Fibroblast of villous mesenchyme (primary cell): ENCODE results near the gene CHD1. TPM values are rescaled to one million over a fixed set of nuclear protein-coding genes. Genes with fewer than 3 reads are reported as not detected.

Experiments
- DNase-seq: peaks from one replicate; pipeline ENCODE4 v3.0.0-alpha.2; 2010; ENCODE audit warnings: low read depth
- H3K4me3 ChIP-seq: 2 replicates; pipeline ENCODE4 v1.5.1; 2011; ENCODE audit warnings: low read depth, mild to moderate bottlenecking, low read length
- CTCF ChIP-seq: IDR thresholded peaks from 2 replicates; pipeline ENCODE4 v1.5.1; 2012; ENCODE audit warnings: low read depth, mild to moderate bottlenecking, low read length; ENCODE audit not compliant: insufficient read depth
- total RNA-seq: library from RNA; depleted of rRNA; stranded (reverse); fragments of >200 nt; gene quantifications from 2 replicates; pipeline ENCODE4 v1.2.3, GENCODE V29; 2012

The CHD1 gene
- total RNA-seq, 1 donor = 50.1 TPM

DNA sequence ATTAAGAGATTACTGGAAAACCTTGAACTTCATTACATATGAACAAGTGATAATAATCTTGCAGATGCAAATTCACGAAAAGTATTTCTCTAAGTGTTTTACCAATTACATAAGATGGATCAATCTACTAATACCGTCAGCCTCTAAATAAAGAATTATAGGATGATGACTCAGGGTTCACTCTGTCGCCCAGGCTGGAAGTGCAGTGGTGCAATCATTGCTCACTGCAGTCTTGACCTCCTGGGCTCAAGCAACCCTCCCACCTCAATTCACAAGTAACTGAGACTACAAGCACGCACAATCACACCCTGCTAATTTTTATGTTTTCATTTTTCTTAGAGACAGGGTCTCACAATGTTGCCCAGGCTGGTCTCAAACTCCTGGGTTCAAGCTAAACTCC lies 56.1 kb downstream of the CHD1 start:
- TF ChIP-seq CTCF = no peak
- DNase-seq = peak; percentile 70
- H3K4me3 ChIP-seq = no peak overlapping the region

- no peak overlapping the region for H3K4me3 ChIP-seq
- DNase-seq = no peak
- TF ChIP-seq CTCF = no peak
Observed at GRCh38 chr5:98865690-98866089, 63.1 kb downstream of the CHD1 start.

- TF ChIP-seq CTCF = no peak
- no peak overlapping the region for H3K4me3 ChIP-seq
- no peak for DNase-seq
Observed at GRCh38 chr5:98847054-98847453, 81.8 kb downstream of the CHD1 start.

- no peak overlapping the region for H3K4me3 ChIP-seq
- DNase-seq = no peak
- no peak for TF ChIP-seq CTCF
Observed at GRCh38 chr5:98846520-98846919, 82.3 kb downstream of the CHD1 start.

DNA sequence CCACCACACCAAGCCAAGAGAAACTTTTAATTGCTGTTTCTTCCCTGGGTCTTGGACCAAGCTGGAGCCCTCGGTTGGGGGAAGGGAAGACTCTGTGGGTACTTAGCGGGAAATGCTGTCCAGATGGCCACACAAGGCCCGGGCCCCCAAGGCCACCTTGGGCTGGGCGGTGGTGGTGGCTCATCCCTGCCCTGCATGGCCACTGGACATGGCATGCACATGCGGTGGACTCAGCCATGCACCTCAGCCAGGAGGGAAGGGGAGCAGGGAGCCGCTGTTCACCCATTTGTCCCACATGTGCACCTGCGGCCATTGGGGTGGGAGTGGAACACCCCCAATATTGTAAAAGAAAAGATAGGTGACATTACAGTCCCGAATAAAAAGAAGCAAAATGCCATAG lies 82.9 kb downstream of the CHD1 start:
- TF ChIP-seq CTCF = no peak
- DNase-seq = no peak
- no peak overlapping the region for H3K4me3 ChIP-seq

DNA sequence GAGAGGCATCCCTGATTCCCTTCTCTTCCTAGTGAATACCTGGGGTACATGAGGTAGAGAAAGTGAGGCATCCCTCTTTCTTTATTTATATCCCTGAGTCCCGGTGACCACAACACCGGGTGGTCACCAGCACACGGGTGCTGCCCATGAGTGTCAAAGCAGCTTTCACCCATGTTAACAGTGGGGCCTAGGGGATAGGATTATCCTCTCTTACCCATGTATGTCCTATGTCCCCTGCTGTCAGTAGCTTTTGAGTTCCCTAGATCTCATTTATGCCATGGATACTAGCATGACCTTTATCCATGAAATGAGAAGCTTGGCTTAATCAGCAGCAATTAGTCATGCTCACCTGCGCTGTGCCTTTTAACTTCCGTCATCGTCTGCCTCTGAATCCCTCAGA lies 83.9 kb downstream of the CHD1 start:
- DNase-seq = no peak
- no peak for TF ChIP-seq CTCF
- no peak overlapping the region for H3K4me3 ChIP-seq

DNA sequence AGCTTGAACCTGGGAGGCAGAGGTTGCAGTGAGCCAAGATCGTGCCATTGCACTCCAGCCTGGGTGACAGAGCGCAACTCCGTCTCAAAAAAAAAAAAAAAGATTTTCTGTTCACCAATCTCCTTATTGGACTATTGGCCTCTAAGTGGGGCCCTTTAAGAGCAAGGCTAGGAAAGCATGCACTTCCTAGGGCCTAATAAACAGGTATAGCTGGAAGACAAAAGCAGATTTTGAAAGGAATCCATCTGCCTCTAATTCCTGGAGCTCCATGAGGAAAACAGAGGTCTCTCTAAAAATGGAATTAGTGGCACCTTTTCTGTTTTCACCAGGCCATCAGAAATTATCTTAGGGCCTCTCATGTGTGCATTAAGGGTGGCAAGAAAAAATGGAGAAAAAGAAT lies 85.3 kb downstream of the CHD1 start:
- H3K4me3 ChIP-seq = no peak overlapping the region
- no peak for TF ChIP-seq CTCF
- DNase-seq = no peak
